Ishikawa (cell line): ENCODE data around the gene ASPM.

Experiments
- CEBPB ChIP-seq: IDR thresholded peaks from 2 replicates; pipeline ENCODE4 v1.6.1; 2012
- CREB1 ChIP-seq: IDR thresholded peaks from 2 replicates; pipeline ENCODE4 v1.6.1; 2012; ENCODE audit warnings: low read depth
- EP300 ChIP-seq: IDR thresholded peaks from 2 replicates; pipeline ENCODE4 v1.6.1; 2012; ENCODE audit warnings: borderline replicate concordance
- FOXM1 ChIP-seq: IDR thresholded peaks from 2 replicates; pipeline ENCODE4 v1.6.1; 2012; ENCODE audit warnings: low read depth, borderline replicate concordance
- MAX ChIP-seq: IDR thresholded peaks from 2 replicates; pipeline ENCODE4 v1.6.1; 2012
- RAD21 ChIP-seq: IDR thresholded peaks from 2 replicates; pipeline ENCODE4 v1.6.1; 2012; ENCODE audit warnings: low read depth
- USF1 ChIP-seq: IDR thresholded peaks from 2 replicates; pipeline ENCODE4 v1.6.1; 2012
- YY1 ChIP-seq: IDR thresholded peaks from 2 replicates; pipeline ENCODE4 v1.6.1; 2012; ENCODE audit warnings: low read depth

GRCh38 chr1:197195100-197195499, 48.6 kb upstream of the ASPM start:
- no peak for TF ChIP-seq YY1
- no peak for TF ChIP-seq CREB1
- TF ChIP-seq EP300, result no peak
- TF ChIP-seq RAD21, result no peak
- no peak for TF ChIP-seq USF1
- no peak for TF ChIP-seq MAX
- no peak for TF ChIP-seq CEBPB
- TF ChIP-seq FOXM1, result no peak
